HUES64 (cell line): ENCODE data around the gene WDFY4.

Experiments
- H3K27ac ChIP-seq: 2 replicates; pipeline ENCODE4 v1.7.0; 2013; ENCODE audit warnings: low read depth, low read length, inconsistent platforms
- H3K27me3 ChIP-seq: 2 replicates; pipeline ENCODE4 v1.6.1; 2013; ENCODE audit warnings: mild to moderate bottlenecking, low read length; ENCODE audit not compliant: insufficient read depth
- H3K36me3 ChIP-seq: 2 replicates; pipeline ENCODE4 v1.6.1; 2013; ENCODE audit warnings: mild to moderate bottlenecking, low read length; ENCODE audit not compliant: insufficient read depth
- H3K4me1 ChIP-seq: 2 replicates; pipeline ENCODE4 v1.6.1; 2013; ENCODE audit warnings: mild to moderate bottlenecking, low read length, moderate library complexity; ENCODE audit not compliant: insufficient read depth
- H3K4me3 ChIP-seq: 2 replicates; pipeline ENCODE4 v1.5.1; 2013; ENCODE audit warnings: mild to moderate bottlenecking, low read length, moderate library complexity
- H3K9ac ChIP-seq: 2 replicates; pipeline ENCODE4 v1.6.1; 2013; ENCODE audit warnings: mild to moderate bottlenecking, low read depth, low read length
- H3K9me3 ChIP-seq: 2 replicates; pipeline ENCODE4 v1.6.1; 2013; ENCODE audit warnings: low read depth, low read length; ENCODE audit not compliant: insufficient read depth
- WGBS: fragments of 150-250, 120-280 bp; methylation state at CpG from one replicate; pipeline ENCODE4 v1.1.7; 2013; ENCODE audit warnings: missing lambda C conversion rate; 5-methylcytosine and 5-hydroxymethylcytosine counted together

Gene WDFY4

DNA sequence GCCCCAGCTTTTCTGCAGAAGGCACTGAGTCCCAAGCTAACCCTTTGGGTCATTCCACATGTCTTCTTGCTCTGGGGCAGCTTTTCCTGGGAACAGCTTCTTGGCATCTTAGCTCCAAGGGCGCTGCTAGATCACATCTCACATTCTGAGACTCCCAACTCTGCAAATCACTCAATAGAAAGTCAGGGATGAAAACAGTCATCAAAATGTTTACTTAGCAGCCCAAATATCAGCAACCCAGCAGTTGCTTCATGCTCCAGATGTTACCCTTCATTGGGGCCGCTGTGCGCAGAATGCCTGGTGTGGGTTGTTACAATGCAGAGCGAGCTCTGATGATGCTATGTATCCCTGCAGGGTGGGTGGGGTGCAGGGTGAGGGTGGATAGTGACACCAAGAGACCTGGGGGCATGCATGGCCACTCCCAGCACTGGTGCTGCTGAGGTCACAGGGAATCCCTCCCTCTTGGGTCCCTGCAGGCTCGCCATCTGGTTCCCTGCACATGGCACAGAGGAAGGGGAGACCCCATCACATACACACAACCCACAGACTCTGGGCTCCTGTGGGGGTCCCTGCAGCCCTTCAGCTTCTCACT is 19.0 kb downstream of the WDFY4 start:
- no peaks in the 10 kb centered on the region for H3K9me3 ChIP-seq
- 95% methylated on average over 5 of the region's 5 CpGs for WGBS

DNA sequence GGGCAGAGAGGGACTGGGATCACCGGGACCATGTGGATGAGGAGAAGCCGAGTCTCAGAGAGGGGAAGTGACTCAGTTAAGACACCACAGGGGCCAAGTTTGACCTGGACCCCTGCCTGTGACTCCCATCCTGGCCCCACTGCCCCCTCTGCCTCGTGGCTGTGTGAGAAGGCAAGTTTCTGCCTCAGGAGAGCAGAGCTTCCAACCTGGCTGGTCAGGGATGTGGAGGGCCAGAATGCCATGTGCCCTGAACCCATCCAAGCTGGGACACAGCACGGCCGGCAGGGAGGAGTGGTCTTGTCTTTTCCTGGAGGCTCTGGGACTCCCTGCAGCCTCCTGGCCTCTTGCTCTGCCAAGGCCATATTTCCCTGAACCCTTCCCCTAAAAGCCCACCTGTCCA is 19.5 kb downstream of the WDFY4 start:
- Histone ChIP-seq H3K9ac (no peak overlapping the region), H3K27ac (no peak overlapping the region), H3K9me3 (no peaks in the 10 kb centered on the region), H3K4me1 (no peaks in the 10 kb centered on the region), H3K4me3 (no peak overlapping the region), H3K36me3 (no peaks in the 10 kb centered on the region), H3K27me3 (no peaks in the 10 kb centered on the region)
- WGBS: 79% methylated on average over 5 of the region's 5 CpGs

More for the DNA sequence above, 19.0 kb downstream of the WDFY4 start:
- H3K27me3 ChIP-seq: no peaks in the 10 kb centered on the region
- H3K27ac ChIP-seq: no peak overlapping the region
- H3K9ac ChIP-seq: no peak overlapping the region
- H3K4me3 ChIP-seq: no peak overlapping the region
- H3K36me3 ChIP-seq: no peaks in the 10 kb centered on the region
- no peaks in the 10 kb centered on the region for H3K4me1 ChIP-seq

- 88% methylated on average over 9 of the region's 9 CpGs for WGBS
- no peak overlapping the region for H3K9ac ChIP-seq
These were observed 20.8 kb downstream of the WDFY4 start for GRCh38 chr10:48705401-48705938.

GRCh38 chr10:48707472-48707871 is 22.8 kb downstream of the WDFY4 start:
- 62% methylated on average over 2 of the region's 2 CpGs for WGBS
- H3K4me1 ChIP-seq: no peaks in the 10 kb centered on the region

More at GRCh38 chr10:48705401-48705938, 20.8 kb downstream of the WDFY4 start:
- H3K4me1 ChIP-seq: no peaks in the 10 kb centered on the region
- no peak overlapping the region for H3K27ac ChIP-seq
- no peaks in the 10 kb centered on the region for H3K9me3 ChIP-seq
- no peaks in the 10 kb centered on the region for H3K27me3 ChIP-seq
- H3K36me3 ChIP-seq: no peaks in the 10 kb centered on the region
- H3K4me3 ChIP-seq: no peak overlapping the region

DNA sequence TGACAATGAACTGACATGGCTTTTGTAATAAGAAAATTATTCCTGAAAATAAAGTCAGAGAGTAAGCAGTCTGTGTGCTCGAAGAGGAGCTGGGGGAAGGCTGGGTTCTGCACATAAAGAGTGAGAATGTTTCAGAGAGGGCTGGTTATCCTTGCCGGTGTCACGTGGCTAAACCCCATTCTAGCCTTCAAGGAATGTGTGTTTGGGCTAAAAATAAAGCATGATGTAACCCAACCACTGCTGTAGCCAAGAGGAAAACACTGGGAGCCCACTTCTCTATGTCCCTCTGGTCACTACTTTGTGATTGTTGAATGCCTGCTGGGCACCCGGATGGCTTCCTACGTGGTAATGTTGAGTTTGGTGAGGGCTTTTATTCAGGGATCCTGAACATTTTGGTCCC is 23.5 kb downstream of the WDFY4 start:
- Histone ChIP-seq H3K4me3 (no peak overlapping the region), H3K27ac (no peak overlapping the region), H3K27me3 (no peaks in the 10 kb centered on the region), H3K4me1 (no peaks in the 10 kb centered on the region), H3K36me3 (no peaks in the 10 kb centered on the region), H3K9me3 (no peaks in the 10 kb centered on the region), H3K9ac (no peak overlapping the region)
- 64% methylated on average over 5 of the region's 5 CpGs for WGBS

More at GRCh38 chr10:48707472-48707871, 22.8 kb downstream of the WDFY4 start:
- Histone ChIP-seq H3K36me3 (no peaks in the 10 kb centered on the region), H3K9ac (no peak overlapping the region), H3K27me3 (no peaks in the 10 kb centered on the region), H3K4me3 (no peak overlapping the region), H3K27ac (no peak overlapping the region), H3K9me3 (no peaks in the 10 kb centered on the region)

GRCh38 chr10:48710647-48711275 is 26.1 kb downstream of the WDFY4 start:
- H3K9ac ChIP-seq: no peak overlapping the region
- no peaks in the 10 kb centered on the region for H3K9me3 ChIP-seq
- H3K27me3 ChIP-seq: no peaks in the 10 kb centered on the region
- no peaks in the 10 kb centered on the region for H3K4me1 ChIP-seq
- no peaks in the 10 kb centered on the region for H3K36me3 ChIP-seq
- WGBS: 88% methylated on average over 6 of the region's 6 CpGs
- no peak overlapping the region for H3K4me3 ChIP-seq
- no peak overlapping the region for H3K27ac ChIP-seq

GRCh38 chr10:48711830-48712229 is 27.2 kb downstream of the WDFY4 start:
- no peak overlapping the region for H3K4me3 ChIP-seq
- WGBS: no CpG with 5 or more reads among the region's 3 CpGs
- H3K9ac ChIP-seq: no peak overlapping the region
- no peaks in the 10 kb centered on the region for H3K36me3 ChIP-seq
- no peaks in the 10 kb centered on the region for H3K9me3 ChIP-seq
- no peak overlapping the region for H3K27ac ChIP-seq
- no peaks in the 10 kb centered on the region for H3K27me3 ChIP-seq
- H3K4me1 ChIP-seq: no peaks in the 10 kb centered on the region

- H3K36me3 ChIP-seq: no peaks in the 10 kb centered on the region
- no peak overlapping the region for H3K4me3 ChIP-seq
- no peak overlapping the region for H3K9ac ChIP-seq
- H3K4me1 ChIP-seq: no peaks in the 10 kb centered on the region
- no peak overlapping the region for H3K27ac ChIP-seq
- no peaks in the 10 kb centered on the region for H3K9me3 ChIP-seq
- no peaks in the 10 kb centered on the region for H3K27me3 ChIP-seq
These were observed 29.4 kb downstream of the WDFY4 start for GRCh38 chr10:48714088-48714487.

DNA sequence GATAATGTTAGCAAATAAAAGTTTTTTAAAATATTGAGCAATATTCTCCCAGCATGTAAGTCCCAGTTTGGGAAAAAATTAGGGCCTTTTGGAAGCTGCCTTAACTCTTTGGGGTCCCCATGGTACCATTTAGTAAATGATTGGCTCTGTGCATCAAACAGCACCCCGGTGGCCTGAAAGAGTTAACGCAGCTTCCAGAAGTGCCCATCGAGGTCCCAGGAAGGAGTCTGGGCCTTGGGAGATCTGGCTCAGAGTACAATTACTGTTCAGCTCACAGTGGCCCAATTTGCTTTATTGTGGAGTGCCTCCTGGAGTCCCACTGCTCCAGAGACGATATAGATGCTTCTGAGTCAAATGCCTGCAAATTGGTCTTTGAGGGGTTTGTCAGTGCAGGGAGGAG is 31.7 kb downstream of the WDFY4 start:
- H3K9me3 ChIP-seq: no peaks in the 10 kb centered on the region
- WGBS: 81% methylated on average over 4 of the region's 4 CpGs
- H3K4me3 ChIP-seq: no peak overlapping the region
- H3K36me3 ChIP-seq: no peaks in the 10 kb centered on the region
- no peaks in the 10 kb centered on the region for H3K4me1 ChIP-seq
- no peak overlapping the region for H3K27ac ChIP-seq
- no peak overlapping the region for H3K9ac ChIP-seq
- no peaks in the 10 kb centered on the region for H3K27me3 ChIP-seq

DNA sequence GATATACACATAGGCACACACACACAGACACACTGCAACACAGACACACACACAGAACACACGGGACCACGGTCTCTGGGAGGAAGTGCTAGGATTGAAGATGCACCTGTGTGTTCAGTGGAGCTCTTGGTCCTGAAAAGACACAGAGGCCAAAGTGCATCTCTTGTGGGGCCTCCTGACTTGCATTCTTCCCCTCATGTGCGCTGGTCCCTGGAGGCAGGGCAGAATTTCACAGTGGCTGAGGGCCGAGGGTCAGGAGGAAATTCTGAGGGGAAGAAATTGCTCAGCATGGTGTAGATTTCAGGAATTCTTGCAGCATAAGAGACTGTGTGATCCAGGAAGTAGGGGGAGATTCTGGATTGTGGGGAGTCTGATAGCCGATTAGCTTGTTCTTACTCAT is 35.9 kb downstream of the WDFY4 start:
- Histone ChIP-seq H3K36me3 (no peaks in the 10 kb centered on the region), H3K9ac (no peak overlapping the region), H3K9me3 (no peaks in the 10 kb centered on the region), H3K27ac (no peak overlapping the region), H3K27me3 (no peaks in the 10 kb centered on the region), H3K4me3 (no peak overlapping the region), H3K4me1 (no peaks in the 10 kb centered on the region)
- WGBS: 89% methylated on average over 5 of the region's 5 CpGs

- 93% methylated on average over 11 of the region's 11 CpGs for WGBS
- no peaks in the 10 kb centered on the region for H3K9me3 ChIP-seq
- H3K4me1 ChIP-seq: no peaks in the 10 kb centered on the region
- no peaks in the 10 kb centered on the region for H3K27me3 ChIP-seq
- no peak overlapping the region for H3K27ac ChIP-seq
- no peak overlapping the region for H3K4me3 ChIP-seq
- no peak overlapping the region for H3K9ac ChIP-seq
- H3K36me3 ChIP-seq: no peaks in the 10 kb centered on the region
These were observed 37.8 kb downstream of the WDFY4 start for GRCh38 chr10:48722153-48723145.
